ENCODE measurements around the gene BSDC1. TPM values are rescaled to one million over a fixed set of nuclear protein-coding genes. Genes with fewer than 3 reads are reported as not detected.
A peak's percentile ranks its signal among the peaks of the same experiment; 100 is the strongest.

BSDC1 gene
- total RNA-seq (2021) = 42.4 to 44.3 TPM (median 43.6 TPM) in 3 replicates
- percentile 77 among the genes with signal in this experiment for Bru-seq, nascent RNA
- long read RNA-seq, experiment 1, full-length matches to known transcripts = 125 of 182 reads
- long read RNA-seq, experiment 1, partial matches to known transcripts = 28 of 182 reads
- long read RNA-seq, experiment 1, other reads (novel, unspliced or antisense) = 29 of 182 reads
- long read RNA-seq, experiment 2, partial matches to known transcripts = 27 of 42 reads
- long read RNA-seq, experiment 2, other reads (novel, unspliced or antisense) = 13 of 42 reads
- long read RNA-seq, experiment 3, transcript BSDC1-206 (11 exons, 2,846 nt) = major isoform, 6 of 19 reads
- long read RNA-seq, experiment 3, partial matches to known transcripts = 4 of 19 reads
- long read RNA-seq, experiment 3, other reads (novel, unspliced or antisense) = 8 of 19 reads

GRCh38 chr1:32394141-32394889 lies at the start of gene BSDC1:
Gene BSDC1 (minus strand): TSS chr1:32394441. CDS start chr1:32394414, 27 bp downstream.
- H3K9me3 Mint-ChIP-seq = peaks cover 10% of the 10 kb centered on the region
- ATAC-seq = peak; percentile 97
- TF ChIP-seq GTF2I (CRISPR knock-in tag; conservative IDR thresholded peaks at IDR 0.05) = no peak
- no peak for TF ChIP-seq OVOL2 (CRISPR knock-in tag; IDR thresholded peaks at IDR 0.05; ENCODE audit: borderline replicate concordance)
- TF ChIP-seq CREM (CRISPR knock-in tag; IDR thresholded peaks at IDR 0.05) = 0 out of 2 replicates have a peak, but pooled peaks have one; percentile 21
- TF ChIP-seq MXD4 (CRISPR knock-in tag; IDR thresholded peaks at IDR 0.05; ENCODE audit: borderline replicate concordance) = no peak
- peak; percentile 75; the same call in 1 of the 2 replicates for TF ChIP-seq TEAD1 (CRISPR knock-in tag; IDR thresholded peaks at IDR 0.05)
- TF ChIP-seq NR2C2 (CRISPR knock-in tag; IDR thresholded peaks at IDR 0.05) = peak; percentile 90
- no peak; the same call in 1 of the 2 replicates for TF ChIP-seq ATF2 (CRISPR knock-in tag; IDR thresholded peaks at IDR 0.05; ENCODE audit: borderline replicate concordance, low read depth)
- no peak for TF ChIP-seq JUN (CRISPR knock-in tag; IDR thresholded peaks at IDR 0.05)
- TF ChIP-seq GABPB1 (CRISPR knock-in tag; IDR thresholded peaks at IDR 0.05) = peak; percentile 67
- TF ChIP-seq SMAD3 (CRISPR knock-in tag; IDR thresholded peaks at IDR 0.05; ENCODE audit: borderline replicate concordance) = peak; percentile 80
- peak; percentile 36; the same call in 1 of the 2 replicates for TF ChIP-seq FOXP4 (CRISPR knock-in tag; IDR thresholded peaks at IDR 0.05)
- no peak for TF ChIP-seq PREB (CRISPR knock-in tag; IDR thresholded peaks at IDR 0.05; ENCODE audit: borderline replicate concordance)
- TF ChIP-seq HMGA2 (CRISPR knock-in tag; IDR thresholded peaks at IDR 0.05) = no peak
- no peak for TF ChIP-seq FOXJ3 (CRISPR knock-in tag; IDR thresholded peaks at IDR 0.05; ENCODE audit: borderline replicate concordance)
- no peak for TF ChIP-seq NR1H2 (CRISPR knock-in tag; IDR thresholded peaks at IDR 0.05)
- TF ChIP-seq MYBL2 (CRISPR knock-in tag; IDR thresholded peaks at IDR 0.05) = no peak
- no peak for TF ChIP-seq CDX4 (CRISPR knock-in tag; IDR thresholded peaks at IDR 0.05; ENCODE audit: borderline replicate concordance)
- TF ChIP-seq TP53 (CRISPR knock-in tag; IDR thresholded peaks at IDR 0.05) = no peak
- peak; percentile 64; the same call in 1 of the 2 replicates for TF ChIP-seq NFE2L1 (CRISPR knock-in tag; IDR thresholded peaks at IDR 0.05)
- TF ChIP-seq FOXP1 (CRISPR knock-in tag; IDR thresholded peaks at IDR 0.05; ENCODE audit: borderline replicate concordance) = peak; percentile 64; the same call in 1 of the 2 replicates
- 0 out of 2 replicates have a peak, but pooled peaks have one; percentile 42 for TF ChIP-seq E2F4 (CRISPR knock-in tag; IDR thresholded peaks at IDR 0.05; ENCODE audit: borderline replicate concordance, low read depth)
- TF ChIP-seq ZNF532 (CRISPR knock-in tag; IDR thresholded peaks at IDR 0.05; ENCODE audit: borderline replicate concordance) = no peak
- TF ChIP-seq GRHL2 (CRISPR knock-in tag; IDR thresholded peaks at IDR 0.05; ENCODE audit: insufficient replicate concordance, severe bottlenecking) = no peak
- no peak for TF ChIP-seq ZNF263 (CRISPR knock-in tag; IDR thresholded peaks at IDR 0.05; ENCODE audit: low read depth)

More at GRCh38 chr1:32394141-32394889, at the start of gene BSDC1:
- peak within 1 kb of the TSS; percentile 98 for H3K4me3 Mint-ChIP-seq
- H3K27ac Mint-ChIP-seq = peak within 1 kb of the TSS; percentile 100
- POLR2A ChIA-PET = interaction anchor here (0.5 to 2.1 kb wide), 25 partner anchors 14 to 570 kb away, joined by 3 to 16 read pairs (median 4); partner anchors contain the start of genes FAM229A, KPNA6, MARCKSL1 and RBBP4
- DNase-seq (ENCODE audit: low spot score) = peak; percentile 99
- CTCF ChIA-PET = interaction anchor here (0.8 to 2.4 kb wide), 15 partner anchors 10 to 499 kb away, joined by 3 to 13 read pairs (median 4); partner anchors contain the start of genes MARCKSL1 and RBBP4
- H3K4me1 Mint-ChIP-seq = peaks cover 12% of the 10 kb centered on the region
- no peaks in the 10 kb centered on the region for H3K27me3 Mint-ChIP-seq (ENCODE audit: low read depth)
- H3K36me3 Mint-ChIP-seq = peaks cover 12% of the 10 kb centered on the region
